Parathyroid adenoma (tissue), 2 donors: Measurements from ENCODE around the gene ZFYVE19.

Experiments
- H2AFZ ChIP-seq: fragments of 300-600 bp; sonication (generic); one replicate; pipeline ENCODE4 v1.7.0; 2017; ENCODE audit warnings: antibody characterized with exemption, mild to moderate bottlenecking
- H3K27ac ChIP-seq: fragments of 300-600 bp; sonication (generic); one replicate; pipeline ENCODE4 v1.7.0; 2017
- H3K27me3 ChIP-seq: fragments of 300-600 bp; sonication (generic); one replicate; pipeline ENCODE4 v1.7.0; 2017; ENCODE audit warnings: low read length; ENCODE audit not compliant: control insufficient read depth, insufficient read depth
- H3K36me3 ChIP-seq: fragments of 300-600 bp; sonication (generic); one replicate; pipeline ENCODE4 v1.7.0; 2017; ENCODE audit warnings: low read length; ENCODE audit not compliant: control insufficient read depth, insufficient read depth
- H3K4me1 ChIP-seq: fragments of 300-600 bp; sonication (generic); one replicate; pipeline ENCODE4 v1.7.0; 2017; ENCODE audit warnings: control low read depth
- H3K4me2 ChIP-seq: fragments of 300-600 bp; sonication (generic); one replicate; pipeline ENCODE4 v1.7.0; 2017; ENCODE audit warnings: low read length
- H3K4me3 ChIP-seq: fragments of 300-600 bp; sonication (generic); one replicate; pipeline ENCODE4 v1.7.0; 2017; ENCODE audit warnings: low read depth, low read length
- H3K79me2 ChIP-seq: fragments of 300-600 bp; sonication (generic); one replicate; pipeline ENCODE4 v1.7.0; 2017; ENCODE audit warnings: control low read depth
- H3K9ac ChIP-seq: fragments of 300-600 bp; sonication (generic); one replicate; pipeline ENCODE4 v1.7.0; 2017; ENCODE audit warnings: mild to moderate bottlenecking
- H3K9me3 ChIP-seq: fragments of 300-600 bp; sonication (generic); one replicate; pipeline ENCODE4 v1.7.0; 2017; ENCODE audit warnings: low read length; ENCODE audit not compliant: control insufficient read depth
- TF ChIP-seq, protein P1 (sequence below): fragments of 300-600 bp; sonication (generic); IDR thresholded peaks from one replicate; pipeline ENCODE4 v1.7.0; 2017; ENCODE audit warnings: antibody characterized with exemption, mild to moderate bottlenecking
- donor health status: primary hyperparathyroidism.

ZFYVE19 gene

DNA sequence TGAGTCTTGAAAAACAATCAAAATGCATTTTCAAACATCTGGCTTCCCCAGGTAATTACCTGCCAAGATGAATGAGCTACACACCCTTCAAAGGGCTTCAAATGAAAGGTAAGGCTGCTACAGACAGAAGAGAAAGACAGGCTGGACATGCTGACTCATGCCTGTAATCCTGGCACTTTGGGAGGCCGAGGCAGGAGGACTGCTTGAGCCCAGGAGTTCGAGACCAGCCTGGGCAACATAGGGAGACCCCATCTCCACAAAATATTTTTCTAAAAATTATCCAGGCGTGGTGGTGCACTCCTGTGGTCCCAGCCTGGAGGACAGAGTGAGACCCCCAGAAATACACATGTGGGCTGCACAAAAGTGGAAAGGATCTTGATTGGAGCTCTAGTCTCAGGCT is 14.5 kb upstream of the ZFYVE19 start:
- Histone ChIP-seq H3K36me3 (no peaks in the 10 kb centered on the region), H3K79me2 (peaks cover 23% of the 10 kb centered on the region), H3K27ac (no peak overlapping the region), H3K9ac (no peak overlapping the region), H3K4me3 (no peak overlapping the region), H3K4me1 (peaks cover 7% of the 10 kb centered on the region), H3K4me2 (no peak overlapping the region), H3K27me3 (no peaks in the 10 kb centered on the region), H2AFZ (no peak overlapping the region), H3K9me3 (no peaks in the 10 kb centered on the region)
- TF ChIP-seq, protein P1, sequence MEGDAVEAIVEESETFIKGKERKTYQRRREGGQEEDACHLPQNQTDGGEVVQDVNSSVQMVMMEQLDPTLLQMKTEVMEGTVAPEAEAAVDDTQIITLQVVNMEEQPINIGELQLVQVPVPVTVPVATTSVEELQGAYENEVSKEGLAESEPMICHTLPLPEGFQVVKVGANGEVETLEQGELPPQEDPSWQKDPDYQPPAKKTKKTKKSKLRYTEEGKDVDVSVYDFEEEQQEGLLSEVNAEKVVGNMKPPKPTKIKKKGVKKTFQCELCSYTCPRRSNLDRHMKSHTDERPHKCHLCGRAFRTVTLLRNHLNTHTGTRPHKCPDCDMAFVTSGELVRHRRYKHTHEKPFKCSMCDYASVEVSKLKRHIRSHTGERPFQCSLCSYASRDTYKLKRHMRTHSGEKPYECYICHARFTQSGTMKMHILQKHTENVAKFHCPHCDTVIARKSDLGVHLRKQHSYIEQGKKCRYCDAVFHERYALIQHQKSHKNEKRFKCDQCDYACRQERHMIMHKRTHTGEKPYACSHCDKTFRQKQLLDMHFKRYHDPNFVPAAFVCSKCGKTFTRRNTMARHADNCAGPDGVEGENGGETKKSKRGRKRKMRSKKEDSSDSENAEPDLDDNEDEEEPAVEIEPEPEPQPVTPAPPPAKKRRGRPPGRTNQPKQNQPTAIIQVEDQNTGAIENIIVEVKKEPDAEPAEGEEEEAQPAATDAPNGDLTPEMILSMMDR = no peak

DNA sequence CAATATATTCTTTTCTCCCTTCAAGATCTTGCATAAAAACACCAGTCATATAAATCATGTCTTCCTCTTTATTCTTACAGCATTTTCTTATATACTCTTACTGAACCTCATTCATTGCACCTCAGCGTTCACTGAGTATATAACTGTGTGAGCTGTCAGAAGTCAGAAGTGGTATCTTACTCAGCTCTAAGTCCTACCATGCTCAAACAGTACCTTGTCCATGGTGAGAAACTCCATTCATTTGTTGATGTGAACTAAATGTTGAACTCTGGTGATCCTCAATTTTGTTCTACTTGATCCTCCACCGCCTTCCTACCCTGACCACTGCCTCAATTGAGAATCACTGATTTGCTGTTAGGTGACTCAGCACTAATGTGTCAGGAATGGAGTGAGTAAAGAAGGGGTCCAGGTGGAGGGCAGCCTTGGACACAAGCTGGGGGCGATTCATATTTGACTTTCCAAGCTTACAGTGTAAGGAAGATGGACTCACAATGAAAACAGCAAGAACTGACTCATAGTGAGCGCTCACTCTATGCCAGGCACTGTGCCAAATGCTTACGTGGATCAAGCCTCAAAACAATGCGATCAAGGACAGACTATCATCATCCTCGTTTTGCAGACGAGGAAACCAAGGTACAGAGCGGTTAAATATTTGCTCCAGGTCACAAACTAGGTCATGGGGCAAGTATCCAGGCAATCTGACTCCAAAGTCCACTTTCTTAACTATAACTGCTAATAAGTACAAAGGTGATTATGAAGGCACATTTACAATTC is 13.5 kb upstream of the ZFYVE19 start:
- H3K9ac ChIP-seq = no peak overlapping the region
- H3K9me3 ChIP-seq = no peaks in the 10 kb centered on the region
- no peak overlapping the region for H3K4me2 ChIP-seq
- no peaks in the 10 kb centered on the region for H3K27me3 ChIP-seq
- H3K36me3 ChIP-seq = no peaks in the 10 kb centered on the region
- no peak overlapping the region for H3K27ac ChIP-seq
- peaks cover 3% of the 10 kb centered on the region for H3K4me1 ChIP-seq
- TF ChIP-seq, protein P1 = no peak
- H2AFZ ChIP-seq = no peak overlapping the region
- H3K4me3 ChIP-seq = no peak overlapping the region
- H3K79me2 ChIP-seq = peaks cover 29% of the 10 kb centered on the region

DNA sequence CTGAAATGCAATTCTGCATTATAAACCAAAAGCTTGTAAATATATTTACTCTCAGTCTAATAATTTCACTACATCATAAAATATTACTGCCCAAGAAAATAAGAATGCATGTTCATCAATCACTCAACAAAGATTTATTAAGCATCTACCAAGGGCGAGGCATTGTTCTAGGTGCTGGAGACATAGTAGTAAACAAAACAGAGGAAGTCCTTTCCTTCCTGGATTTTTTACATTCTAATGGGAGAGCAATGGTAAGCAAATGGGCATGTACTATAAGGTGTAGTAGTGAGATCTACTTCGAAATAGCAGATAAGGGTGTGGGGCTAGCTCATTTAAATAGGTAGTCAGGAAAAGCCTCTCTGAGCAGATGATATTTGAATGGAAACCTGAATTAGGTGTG is 10.8 kb upstream of the ZFYVE19 start:
- Histone ChIP-seq H3K4me1 (peaks cover 3% of the 10 kb centered on the region), H3K9me3 (no peaks in the 10 kb centered on the region), H3K27ac (no peak overlapping the region), H3K4me3 (no peak overlapping the region), H3K79me2 (peaks cover 39% of the 10 kb centered on the region), H2AFZ (no peak overlapping the region), H3K27me3 (no peaks in the 10 kb centered on the region), H3K4me2 (no peak overlapping the region), H3K36me3 (no peaks in the 10 kb centered on the region), H3K9ac (no peak overlapping the region)
- TF ChIP-seq, protein P1 = no peak

DNA sequence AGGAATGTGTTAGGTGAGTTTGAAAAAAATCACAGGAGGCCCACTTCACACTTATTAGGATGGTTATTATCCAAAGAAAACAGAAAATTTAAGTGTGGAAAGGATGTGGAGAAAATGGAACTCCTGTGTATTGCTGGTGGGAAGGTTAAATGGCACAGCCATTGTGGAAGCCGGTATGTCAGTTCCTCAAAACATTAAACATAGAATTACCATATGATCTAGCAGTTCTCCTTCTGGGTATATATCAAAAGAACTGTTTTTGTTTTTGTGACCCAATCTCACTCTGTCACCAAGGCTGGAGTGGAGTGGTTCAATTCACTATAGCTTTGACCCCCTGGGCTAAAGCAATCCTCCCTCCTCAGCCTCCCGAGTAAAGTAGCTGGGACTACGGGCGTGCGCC is 10.4 kb upstream of the ZFYVE19 start:
- Histone ChIP-seq H3K9ac (no peak overlapping the region), H3K36me3 (no peaks in the 10 kb centered on the region), H3K4me3 (no peak overlapping the region), H2AFZ (no peak overlapping the region), H3K79me2 (peaks cover 39% of the 10 kb centered on the region), H3K27me3 (no peaks in the 10 kb centered on the region), H3K27ac (no peak overlapping the region), H3K9me3 (no peaks in the 10 kb centered on the region), H3K4me2 (no peak overlapping the region), H3K4me1 (peaks cover 3% of the 10 kb centered on the region)
- TF ChIP-seq, protein P1 = no peak

DNA sequence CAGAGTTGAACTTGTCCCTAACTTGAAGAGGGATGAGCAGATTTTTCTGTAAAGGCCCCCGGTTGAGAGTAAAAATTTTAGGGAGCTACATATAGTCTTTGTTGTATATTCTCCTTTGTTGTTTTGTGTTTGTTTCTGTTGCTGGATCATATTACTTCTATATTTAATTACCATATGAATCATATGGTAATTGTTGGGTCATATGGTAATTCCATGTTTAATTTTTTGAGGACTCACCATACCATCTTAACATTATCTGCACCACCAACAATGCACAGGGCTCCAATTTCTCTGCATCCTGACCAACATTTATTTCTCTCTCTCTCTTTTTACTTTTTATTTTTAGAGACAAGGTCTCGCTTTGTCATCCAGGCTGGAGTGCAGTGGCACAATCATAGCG is 7.4 kb upstream of the ZFYVE19 start:
- no peak overlapping the region for H3K4me3 ChIP-seq
- TF ChIP-seq, protein P1 = no peak
- H3K27ac ChIP-seq = no peak overlapping the region
- no peaks in the 10 kb centered on the region for H3K36me3 ChIP-seq
- H3K79me2 ChIP-seq = peaks cover 28% of the 10 kb centered on the region
- H3K4me1 ChIP-seq = peaks cover 10% of the 10 kb centered on the region
- no peaks in the 10 kb centered on the region for H3K9me3 ChIP-seq
- H3K4me2 ChIP-seq = no peak overlapping the region
- H2AFZ ChIP-seq = no peak overlapping the region
- no peaks in the 10 kb centered on the region for H3K27me3 ChIP-seq
- H3K9ac ChIP-seq = no peak overlapping the region
